MCF 10A (cell line): Measurements from ENCODE around the gene EME2. TPM values are rescaled to one million over a fixed set of nuclear protein-coding genes. Genes with fewer than 3 reads are reported as not detected.
A peak's percentile ranks its signal among the peaks of the same experiment; 100 is the strongest.

Source experiments
- Bru-seq: library from RNA; stranded (reverse); fragments of 400-500 nt; gene quantifications from one replicate; lab custom pipeline; 2021; lab: Mats Ljungman, UMichigan
- BruChase-seq, 2 experiments: library from RNA; stranded (reverse); fragments of 400-500 nt; gene quantifications; one replicate each; lab custom pipeline; 2021; lab: Mats Ljungman, UMichigan
- BruUV-seq: library from RNA; stranded (reverse); fragments of 400-500 nt; replicated peaks from 2 replicates; lab custom pipeline; 2021; lab: Mats Ljungman, UMichigan
- CTCF ChIA-PET: fragments of 300-600 bp; sonication (Branson Sonifier 250); formaldehyde crosslinking; extraction: SDS; loops from one replicate; lab custom pipeline; 2021; ENCODE audit warnings: antibody characterized with exemption, inconsistent platforms; lab: Yijun Ruan, JAX
- POLR2A ChIA-PET: fragments of 300-600, 350-650 bp; sonication (Branson Sonifier 250); formaldehyde crosslinking; extraction: SDS; loops from one replicate; lab custom pipeline; 2020; ENCODE audit warnings: antibody characterized with exemption, inconsistent platforms; lab: Yijun Ruan, JAX
- DNase-seq: peaks from one replicate; pipeline ENCODE4 v3.0.0-alpha.2; 2018; ENCODE audit not compliant: unreplicated experiment
- H3K27ac Mint-ChIP-seq: one replicate; pipeline ENCODE4 v1.8.0; 2022; ENCODE audit warnings: mild to moderate bottlenecking, low read depth, mixed read lengths; ENCODE audit not compliant: unreplicated experiment
- H3K27me3 Mint-ChIP-seq: one replicate; pipeline ENCODE4 v1.8.0; 2022; ENCODE audit warnings: mixed read lengths; ENCODE audit not compliant: insufficient read depth, unreplicated experiment
- H3K36me3 Mint-ChIP-seq: one replicate; pipeline ENCODE4 v1.8.0; 2022; ENCODE audit warnings: mild to moderate bottlenecking, moderate library complexity, mixed read lengths; ENCODE audit not compliant: insufficient read depth, unreplicated experiment
- H3K4me1 Mint-ChIP-seq: one replicate; pipeline ENCODE4 v1.8.0; 2022; ENCODE audit warnings: mixed read lengths; ENCODE audit not compliant: insufficient read depth, unreplicated experiment
- H3K4me3 Mint-ChIP-seq: one replicate; pipeline ENCODE4 v1.8.0; 2022; ENCODE audit warnings: mild to moderate bottlenecking, moderate library complexity, mixed read lengths; ENCODE audit not compliant: unreplicated experiment
- H3K9me3 Mint-ChIP-seq: one replicate; pipeline ENCODE4 v1.8.0; 2022; ENCODE audit warnings: mixed read lengths; ENCODE audit not compliant: unreplicated experiment
- intact Hi-C: fragments of 100-400 bp; cut with micrococcal nuclease; formaldehyde crosslinking; loops from 2 replicates; pipeline ENCODE4 v1.14.1; 2022
- long read RNA-seq: library from polyadenylated mRNA; stranded (forward); transcript quantifications from one replicate; pipeline ENCODE4 v2.0.0, GENCODE V29; 2022
- total RNA-seq: library from RNA; stranded (reverse); gene quantifications from 2 replicates; pipeline ENCODE4 v1.2.3, GENCODE V29; 2022
- TF ChIP-seq, protein P1 (sequence below): fragments of 200-600 bp; IDR thresholded peaks from one replicate; pipeline ENCODE4 v1.8.0; 2022; ENCODE audit warnings: antibody characterized with exemption, mild to moderate bottlenecking; ENCODE audit not compliant: unreplicated experiment

EME2 gene, protein sequence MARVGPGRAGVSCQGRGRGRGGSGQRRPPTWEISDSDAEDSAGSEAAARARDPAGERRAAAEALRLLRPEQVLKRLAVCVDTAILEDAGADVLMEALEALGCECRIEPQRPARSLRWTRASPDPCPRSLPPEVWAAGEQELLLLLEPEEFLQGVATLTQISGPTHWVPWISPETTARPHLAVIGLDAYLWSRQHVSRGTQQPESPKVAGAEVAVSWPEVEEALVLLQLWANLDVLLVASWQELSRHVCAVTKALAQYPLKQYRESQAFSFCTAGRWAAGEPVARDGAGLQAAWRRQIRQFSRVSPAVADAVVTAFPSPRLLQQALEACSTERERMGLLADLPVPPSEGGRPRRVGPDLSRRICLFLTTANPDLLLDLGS
- 20.6 TPM in 2 replicates for total RNA-seq
- percentile 54 among the genes with signal in this experiment for Bru-seq, nascent RNA
- percentile 69 among the genes with signal in this experiment for BruChase-seq, experiment 1, labeled RNA remaining after a 6-hour chase
- percentile 55 among the genes with signal in this experiment for BruChase-seq, experiment 2, labeled RNA remaining after a 2-hour chase
- long read RNA-seq, partial matches to known transcripts, result 14 of 20 reads
- long read RNA-seq, other reads (novel, unspliced or antisense), result 5 of 20 reads

DNA sequence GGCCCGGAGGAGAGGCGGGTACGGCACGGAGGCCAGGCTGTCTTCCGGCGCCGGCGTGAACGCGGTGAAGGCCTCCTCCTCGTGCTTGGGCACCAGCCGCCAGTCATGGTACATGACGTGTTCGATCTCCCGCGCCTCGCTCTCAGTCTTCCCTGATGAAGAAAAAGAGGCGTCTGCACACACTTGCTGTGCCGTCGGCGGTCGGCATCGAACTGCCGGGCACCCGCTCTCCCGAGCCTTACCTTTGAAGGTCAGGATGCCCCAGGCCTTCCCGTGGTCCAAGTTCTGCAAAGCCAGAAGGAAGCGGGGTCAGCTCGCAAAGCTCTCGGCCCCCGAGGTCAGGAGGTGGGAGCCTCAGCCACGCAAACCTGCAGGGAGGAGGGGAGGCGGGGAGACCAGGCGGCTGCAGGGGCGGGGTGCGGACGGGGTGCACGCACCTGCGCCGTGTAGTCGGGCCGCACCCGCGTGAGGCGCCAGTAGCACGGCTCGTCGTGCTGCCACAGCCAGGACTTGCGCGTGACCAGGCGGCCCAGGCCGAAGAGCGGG, at the start of gene EME2:
Gene EME2, plus strand, starts transcription at position 449 of the 546 bp plus-strand sequence. CDS start 418 bp downstream, outside the sequence.
- H3K4me1 Mint-ChIP-seq, result peaks cover 7% of the 10 kb centered on the region
- TF ChIP-seq, protein P1, sequence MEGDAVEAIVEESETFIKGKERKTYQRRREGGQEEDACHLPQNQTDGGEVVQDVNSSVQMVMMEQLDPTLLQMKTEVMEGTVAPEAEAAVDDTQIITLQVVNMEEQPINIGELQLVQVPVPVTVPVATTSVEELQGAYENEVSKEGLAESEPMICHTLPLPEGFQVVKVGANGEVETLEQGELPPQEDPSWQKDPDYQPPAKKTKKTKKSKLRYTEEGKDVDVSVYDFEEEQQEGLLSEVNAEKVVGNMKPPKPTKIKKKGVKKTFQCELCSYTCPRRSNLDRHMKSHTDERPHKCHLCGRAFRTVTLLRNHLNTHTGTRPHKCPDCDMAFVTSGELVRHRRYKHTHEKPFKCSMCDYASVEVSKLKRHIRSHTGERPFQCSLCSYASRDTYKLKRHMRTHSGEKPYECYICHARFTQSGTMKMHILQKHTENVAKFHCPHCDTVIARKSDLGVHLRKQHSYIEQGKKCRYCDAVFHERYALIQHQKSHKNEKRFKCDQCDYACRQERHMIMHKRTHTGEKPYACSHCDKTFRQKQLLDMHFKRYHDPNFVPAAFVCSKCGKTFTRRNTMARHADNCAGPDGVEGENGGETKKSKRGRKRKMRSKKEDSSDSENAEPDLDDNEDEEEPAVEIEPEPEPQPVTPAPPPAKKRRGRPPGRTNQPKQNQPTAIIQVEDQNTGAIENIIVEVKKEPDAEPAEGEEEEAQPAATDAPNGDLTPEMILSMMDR, result no peak
- CTCF ChIA-PET, result interaction anchor here (0.7 to 1.4 kb wide), 3 partner anchors 26 to 57 kb away, joined by 3 to 6 read pairs (median 3); no protein-coding TSS in a partner anchor
- H3K9me3 Mint-ChIP-seq, result no peaks in the 10 kb centered on the region
- peaks cover 59% of the 10 kb centered on the region for H3K36me3 Mint-ChIP-seq
- H3K27me3 Mint-ChIP-seq, result no peaks in the 10 kb centered on the region
- peak within 1 kb of the TSS; percentile 80 for H3K4me3 Mint-ChIP-seq
- peak within 1 kb of the TSS; percentile 80 for H3K27ac Mint-ChIP-seq
- intact Hi-C loops, result no loop called here
- POLR2A ChIA-PET, result interaction anchor here (0.6 to 7.7 kb wide), 20 partner anchors 8 to 908 kb away, joined by 3 to 137 read pairs (median 4); partner anchors contain the start of genes CRAMP1, FAHD1, HAGH and IFT140
- BruUV-seq, result no TSS peak
- no peak for DNase-seq

DNA sequence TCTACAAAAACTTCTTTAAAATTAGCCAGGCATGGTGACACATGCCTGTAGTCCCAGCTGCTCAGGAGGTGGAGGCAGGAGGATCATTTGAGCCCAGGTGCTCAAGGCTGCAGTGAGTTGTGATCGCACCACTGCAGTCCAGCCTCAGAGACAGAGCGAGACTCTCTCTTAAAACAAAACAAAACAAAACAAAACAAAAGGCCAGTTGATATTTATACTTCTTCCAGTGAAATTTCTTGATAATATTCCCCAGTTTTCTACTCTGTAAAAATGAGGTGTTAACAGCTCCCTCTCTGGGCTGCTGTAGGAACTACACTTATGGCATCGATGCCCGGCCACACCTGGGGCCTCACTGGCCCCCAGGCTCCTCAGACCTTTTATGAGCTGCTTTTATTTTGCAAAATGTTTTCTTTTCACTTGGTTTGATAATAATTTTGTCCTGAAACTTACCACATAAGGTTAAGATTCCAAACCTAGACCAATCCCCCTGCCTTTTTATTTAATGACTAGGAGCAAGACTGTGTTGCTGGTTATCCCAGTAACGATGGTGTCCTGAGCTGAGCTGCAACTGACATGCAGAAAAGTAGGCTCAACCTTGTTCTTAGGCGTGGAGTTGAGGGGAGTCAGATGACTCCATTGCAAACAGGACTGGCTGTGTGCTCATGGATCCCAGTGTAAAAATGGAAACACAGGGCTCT, 49.0 kb upstream of the EME2 start:
- no peak overlapping the region for H3K27ac Mint-ChIP-seq
- peaks cover 34% of the 10 kb centered on the region for H3K36me3 Mint-ChIP-seq
- H3K9me3 Mint-ChIP-seq, result no peaks in the 10 kb centered on the region
- H3K27me3 Mint-ChIP-seq, result no peaks in the 10 kb centered on the region
- BruUV-seq, result no TSS peak
- DNase-seq, result peak; percentile 62
- H3K4me1 Mint-ChIP-seq, result peaks cover 6% of the 10 kb centered on the region
- TF ChIP-seq, protein P1, result peak; percentile 62
- H3K4me3 Mint-ChIP-seq, result no peak overlapping the region
- ChIA-PET POLR2A (interaction anchor here (0.6 to 1.0 kb wide), 6 partner anchors 9 to 345 kb away, joined by 3 to 6 read pairs (median 4); partner anchors contain the start of genes NUBP2 and SPSB3), CTCF (interaction anchor here (0.6 to 2.4 kb wide), 13 partner anchors 10 to 859 kb away, joined by 3 to 14 read pairs (median 4); partner anchors contain the start of gene JPT2)
- intact Hi-C loops, result loop anchor here (1.0 kb wide), 1 partner anchor 45 kb away; the partner anchor contains the start of gene JPT2

DNA sequence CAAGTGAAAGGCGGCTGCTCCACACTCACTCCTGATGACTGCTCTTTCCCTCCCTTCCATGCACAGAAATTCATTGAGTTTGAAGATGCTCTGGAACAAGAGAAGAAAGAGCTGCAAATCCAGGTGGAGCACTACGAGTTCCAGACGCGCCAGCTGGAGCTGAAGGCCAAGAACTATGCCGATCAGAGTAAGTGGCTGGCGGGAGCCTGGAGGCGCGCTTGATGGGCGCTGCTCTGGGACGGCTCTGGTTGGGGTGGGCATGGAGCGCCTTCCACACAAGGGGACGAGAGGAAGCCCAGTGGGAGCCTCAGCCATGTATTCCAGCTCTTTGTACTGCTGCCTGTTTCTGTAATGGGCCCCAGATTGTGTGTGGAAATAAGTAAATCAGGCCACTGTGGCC, 48.1 kb upstream of the EME2 start:
- H3K4me1 Mint-ChIP-seq, result peaks cover 6% of the 10 kb centered on the region
- H3K27ac Mint-ChIP-seq, result no peak overlapping the region
- intact Hi-C loops, result no loop called here
- H3K9me3 Mint-ChIP-seq, result no peaks in the 10 kb centered on the region
- no peak overlapping the region for H3K4me3 Mint-ChIP-seq
- peaks cover 34% of the 10 kb centered on the region for H3K36me3 Mint-ChIP-seq
- DNase-seq, result no peak
- BruUV-seq, result no TSS peak
- CTCF ChIA-PET, result interaction anchor here (0.7 to 2.4 kb wide), 9 partner anchors 9 to 50 kb away, joined by 3 to 14 read pairs (median 3); partner anchors contain the start of gene JPT2
- TF ChIP-seq, protein P1, result no peak
- POLR2A ChIA-PET, result interaction anchor here (0.5 to 1.5 kb wide), 2 partner anchors 23 to 58 kb away, joined by 3 to 4 read pairs; partner anchors contain the start of genes NUBP2 and SPSB3
- no peaks in the 10 kb centered on the region for H3K27me3 Mint-ChIP-seq
